GM12878 (cell line): ENCODE results near the gene NIPA2. TPM values are rescaled to one million over a fixed set of nuclear protein-coding genes. Genes with fewer than 3 reads are reported as not detected.

Source experiments
- ASH2L ChIP-seq: fragments of 300-600, 200-600 bp; sonication (generic); IDR thresholded peaks from 2 replicates; pipeline ENCODE4 v1.6.1; 2017; ENCODE audit warnings: low read depth, mild to moderate bottlenecking, borderline replicate concordance
- CBX3 ChIP-seq: fragments of 200-600 bp; sonication (generic); IDR thresholded peaks from 2 replicates; pipeline ENCODE4 v1.6.1; 2016; ENCODE audit warnings: low read depth, borderline replicate concordance
- EED ChIP-seq: sonication (generic); IDR thresholded peaks from 2 replicates; pipeline ENCODE4 v1.6.1; 2016; ENCODE audit warnings: antibody characterized with exemption, low read depth
- ETV6 ChIP-seq, 2 experiments: fragments of 450-650 bp in 1 of 2; IDR thresholded peaks in 1 of 2; conservative IDR thresholded peaks in 1 of 2; 2 replicates each; pipeline ENCODE4 v1.6.1; 2014; ENCODE audit warnings: antibody characterized with exemption in 1 of 2, borderline replicate concordance in 1 of 2, low read depth in 1 of 2, mild to moderate bottlenecking in 1 of 2, moderate library complexity in 1 of 2
- FOS ChIP-seq: IDR thresholded peaks from 3 replicates; pipeline ENCODE4 v1.6.1; 2011; ENCODE audit warnings: borderline replicate concordance; ENCODE audit not compliant: insufficient read length; ENCODE audit errors: extremely low read depth
- IKZF2 ChIP-seq, 2 experiments: fragments of 450-650 bp; IDR thresholded peaks; 2 replicates each; pipeline ENCODE4 v1.6.1; 2017; ENCODE audit warnings: mild to moderate bottlenecking in 2 of 2, moderate library complexity in 2 of 2
- JUND ChIP-seq: IDR thresholded peaks from 2 replicates; pipeline ENCODE4 v1.6.1; 2012; ENCODE audit warnings: low read depth, mild to moderate bottlenecking, low read length, improper control_type of control experiment, moderate library complexity
- MXI1 ChIP-seq: fragments of 150-350 bp; IDR thresholded peaks from 2 replicates; pipeline ENCODE4 v1.6.1; 2011; ENCODE audit warnings: low read depth, mild to moderate bottlenecking, inconsistent platforms, low read length, improper control_type of control experiment
- NFYB ChIP-seq: IDR thresholded peaks from 2 replicates; pipeline ENCODE4 v1.6.1; 2011; ENCODE audit warnings: low read depth, mild to moderate bottlenecking, low read length, improper control_type of control experiment, moderate library complexity; ENCODE audit not compliant: insufficient read depth
- SKIL ChIP-seq: fragments of 450-650 bp; IDR thresholded peaks from 2 replicates; pipeline ENCODE4 v1.6.1; 2017; ENCODE audit warnings: mild to moderate bottlenecking, low read depth, inconsistent platforms; ENCODE audit not compliant: poor library complexity, severe bottlenecking
- SMAD5 ChIP-seq: IDR thresholded peaks from 2 replicates; pipeline ENCODE4 v1.6.1; 2016; ENCODE audit warnings: antibody characterized with exemption, low read depth
- SP1 ChIP-seq: IDR thresholded peaks from one replicate; pipeline ENCODE4 v1.6.1; 2011; ENCODE audit warnings: low read depth, low read length
- WRNIP1 ChIP-seq: IDR thresholded peaks from 2 replicates; pipeline ENCODE4 v1.6.1; 2011; ENCODE audit warnings: low read depth, low read length, improper control_type of control experiment, borderline replicate concordance
- ZBTB33 ChIP-seq: fragments of 450-650 bp; IDR thresholded peaks from 2 replicates; pipeline ENCODE4 v1.6.1; 2017; ENCODE audit warnings: mild to moderate bottlenecking
- polyA plus RNA-seq, 11 experiments: library from polyadenylated mRNA; depleted of rRNA in 4 of 11; unstranded in 6 of 11; stranded (reverse) in 5 of 11; fragments of >200 nt; fragmentation: Nextera tagmentation in 4 of 11; fragmentation: Illumina TruSeq in 1 of 11; extraction: Ambion mirVana in 4 of 11; extraction: Trizol in 1 of 11; gene quantifications; 1 replicate in 1 of 11; 2 replicates in 10 of 11; pipeline versions ENCODE4 v1.2.1 to v1.2.3, GENCODE V29; 2011 to 2016; ENCODE audit warnings: inconsistent platforms in 2 of 11, missing spikeins in 2 of 11, low read depth in 1 of 11
- total RNA-seq, 4 experiments: library from RNA; depleted of rRNA in 3 of 4; stranded (reverse); fragments of >200 nt in 3 of 4; fragmentation: Illumina TruSeq in 1 of 4; extraction: Trizol in 1 of 4; gene quantifications; 2 replicates each; pipeline versions ENCODE4 v1.2.1 to v1.2.3, GENCODE V29; 2013 to 2021
- TF ChIP-seq, protein P1 (sequence below): IDR thresholded peaks from 2 replicates; pipeline ENCODE4 v1.6.1; 2011; ENCODE audit warnings: borderline replicate concordance, low read depth, mild to moderate bottlenecking, moderate library complexity, low read length; ENCODE audit not compliant: insufficient read depth, poor library complexity, severe bottlenecking
- TF ChIP-seq, protein P2 (sequence below): fragments of 150-350 bp; IDR thresholded peaks from 2 replicates; pipeline ENCODE4 v1.6.1; 2014; ENCODE audit warnings: mild to moderate bottlenecking, low read depth, low read length
- TF ChIP-seq, protein P3 (sequence below): fragments of 450-650 bp; IDR thresholded peaks from 2 replicates; pipeline ENCODE4 v1.6.1; 2017; ENCODE audit warnings: antibody characterized with exemption, mild to moderate bottlenecking, moderate library complexity

The NIPA2 gene
- total and polyA plus RNA-seq, 10 of the 15 experiments (the other 5 are each of a cell fraction or from before 2014, with no cell fraction given), result 24.4 to 159 (median 96.5) TPM

DNA sequence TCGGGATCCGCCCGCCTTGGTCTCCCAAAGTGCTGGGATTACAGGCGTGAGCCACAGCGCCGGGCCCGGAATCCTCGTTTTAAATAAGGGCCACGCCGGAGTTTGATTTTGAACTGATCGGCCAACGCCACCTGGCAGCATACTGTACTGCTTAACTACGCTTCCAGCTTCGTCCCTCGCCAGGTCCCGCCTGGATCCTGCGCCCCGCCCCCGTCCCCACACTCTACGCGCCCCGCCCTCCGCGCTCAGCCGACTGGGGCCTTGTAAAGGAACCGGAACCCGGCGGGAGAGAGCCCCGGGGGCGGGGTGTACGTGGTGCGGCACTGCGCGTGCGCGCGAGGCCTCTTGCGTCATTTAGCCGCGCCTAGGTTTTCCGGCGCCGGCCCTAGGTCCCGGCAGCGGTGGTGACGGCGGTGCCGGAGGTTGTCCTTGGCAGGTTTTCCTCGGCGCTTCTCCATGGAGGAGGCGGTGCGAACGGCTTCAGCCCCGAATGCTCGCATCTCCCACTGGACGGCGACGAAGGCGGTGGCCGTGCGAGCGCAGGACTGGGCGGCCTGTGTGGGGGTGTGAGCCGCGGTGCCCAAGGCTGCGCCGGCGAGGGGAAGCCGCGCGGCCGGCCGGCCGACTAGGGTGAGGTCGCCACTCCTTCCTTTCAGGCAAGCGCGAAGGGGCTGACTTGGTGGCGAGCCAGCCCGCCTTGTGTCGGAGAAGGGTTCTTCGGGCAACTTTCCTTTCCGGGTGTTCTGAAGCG lies at the start of gene NIPA2 (continued):
- TF ChIP-seq ZBTB33, result no peak
- no peak for TF ChIP-seq FOS
- TF ChIP-seq ETV6 (conservative IDR thresholded peaks at IDR 0.05 in 1 of 2, IDR thresholded peaks at IDR 0.05 in 1 of 2; ENCODE audit: borderline replicate concordance in 1 of 2, low read depth in 1 of 2), result no peak
- TF ChIP-seq IKZF2 (IDR thresholded peaks at IDR 0.05), result peak; percentile 60 to 68
- TF ChIP-seq, protein P1, sequence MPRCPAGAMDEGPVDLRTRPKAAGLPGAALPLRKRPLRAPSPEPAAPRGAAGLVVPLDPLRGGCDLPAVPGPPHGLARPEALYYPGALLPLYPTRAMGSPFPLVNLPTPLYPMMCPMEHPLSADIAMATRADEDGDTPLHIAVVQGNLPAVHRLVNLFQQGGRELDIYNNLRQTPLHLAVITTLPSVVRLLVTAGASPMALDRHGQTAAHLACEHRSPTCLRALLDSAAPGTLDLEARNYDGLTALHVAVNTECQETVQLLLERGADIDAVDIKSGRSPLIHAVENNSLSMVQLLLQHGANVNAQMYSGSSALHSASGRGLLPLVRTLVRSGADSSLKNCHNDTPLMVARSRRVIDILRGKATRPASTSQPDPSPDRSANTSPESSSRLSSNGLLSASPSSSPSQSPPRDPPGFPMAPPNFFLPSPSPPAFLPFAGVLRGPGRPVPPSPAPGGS, result no peak
- no peak for TF ChIP-seq CBX3
- peak; percentile 84; the same call in 1 of the 2 replicates for TF ChIP-seq ASH2L
- no peak for TF ChIP-seq SKIL
- TF ChIP-seq NFYB, result no peak
- TF ChIP-seq WRNIP1, result no peak
- peak; percentile 77 for TF ChIP-seq MXI1
- TF ChIP-seq SP1, result peak; percentile 46
- peak; percentile 50 for TF ChIP-seq SMAD5
- TF ChIP-seq JUND, result 0 out of 2 replicates have a peak, but pooled peaks have one; percentile 31
- TF ChIP-seq, protein P2, sequence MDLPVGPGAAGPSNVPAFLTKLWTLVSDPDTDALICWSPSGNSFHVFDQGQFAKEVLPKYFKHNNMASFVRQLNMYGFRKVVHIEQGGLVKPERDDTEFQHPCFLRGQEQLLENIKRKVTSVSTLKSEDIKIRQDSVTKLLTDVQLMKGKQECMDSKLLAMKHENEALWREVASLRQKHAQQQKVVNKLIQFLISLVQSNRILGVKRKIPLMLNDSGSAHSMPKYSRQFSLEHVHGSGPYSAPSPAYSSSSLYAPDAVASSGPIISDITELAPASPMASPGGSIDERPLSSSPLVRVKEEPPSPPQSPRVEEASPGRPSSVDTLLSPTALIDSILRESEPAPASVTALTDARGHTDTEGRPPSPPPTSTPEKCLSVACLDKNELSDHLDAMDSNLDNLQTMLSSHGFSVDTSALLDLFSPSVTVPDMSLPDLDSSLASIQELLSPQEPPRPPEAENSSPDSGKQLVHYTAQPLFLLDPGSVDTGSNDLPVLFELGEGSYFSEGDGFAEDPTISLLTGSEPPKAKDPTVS, result 0 out of 2 replicates have a peak, but pooled peaks have one; percentile 21
- TF ChIP-seq, protein P3, sequence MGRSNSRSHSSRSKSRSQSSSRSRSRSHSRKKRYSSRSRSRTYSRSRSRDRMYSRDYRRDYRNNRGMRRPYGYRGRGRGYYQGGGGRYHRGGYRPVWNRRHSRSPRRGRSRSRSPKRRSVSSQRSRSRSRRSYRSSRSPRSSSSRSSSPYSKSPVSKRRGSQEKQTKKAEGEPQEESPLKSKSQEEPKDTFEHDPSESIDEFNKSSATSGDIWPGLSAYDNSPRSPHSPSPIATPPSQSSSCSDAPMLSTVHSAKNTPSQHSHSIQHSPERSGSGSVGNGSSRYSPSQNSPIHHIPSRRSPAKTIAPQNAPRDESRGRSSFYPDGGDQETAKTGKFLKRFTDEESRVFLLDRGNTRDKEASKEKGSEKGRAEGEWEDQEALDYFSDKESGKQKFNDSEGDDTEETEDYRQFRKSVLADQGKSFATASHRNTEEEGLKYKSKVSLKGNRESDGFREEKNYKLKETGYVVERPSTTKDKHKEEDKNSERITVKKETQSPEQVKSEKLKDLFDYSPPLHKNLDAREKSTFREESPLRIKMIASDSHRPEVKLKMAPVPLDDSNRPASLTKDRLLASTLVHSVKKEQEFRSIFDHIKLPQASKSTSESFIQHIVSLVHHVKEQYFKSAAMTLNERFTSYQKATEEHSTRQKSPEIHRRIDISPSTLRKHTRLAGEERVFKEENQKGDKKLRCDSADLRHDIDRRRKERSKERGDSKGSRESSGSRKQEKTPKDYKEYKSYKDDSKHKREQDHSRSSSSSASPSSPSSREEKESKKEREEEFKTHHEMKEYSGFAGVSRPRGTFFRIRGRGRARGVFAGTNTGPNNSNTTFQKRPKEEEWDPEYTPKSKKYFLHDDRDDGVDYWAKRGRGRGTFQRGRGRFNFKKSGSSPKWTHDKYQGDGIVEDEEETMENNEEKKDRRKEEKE, result no peak
- peak; percentile 18; the same call in 1 of the 2 replicates for TF ChIP-seq EED
